Measurements from ENCODE around the gene PHLDB1. TPM values are rescaled to one million over a fixed set of nuclear protein-coding genes. Genes with fewer than 3 reads are reported as not detected.

Gene PHLDB1
- total and polyA plus RNA-seq, 2 of the 8 experiments (the other 6 are each of a cell fraction or from before 2014, with no cell fraction given): 53.9 to 74.8 TPM

GRCh38 chr11:118684187-118684586, 76.8 kb downstream of the PHLDB1 start (continued):
- no peak for TF ChIP-seq CBX8 (IDR thresholded peaks at IDR 0.05; ENCODE audit: borderline replicate concordance, low read depth, low read length)
- no peak for TF ChIP-seq CHD7 (IDR thresholded peaks at IDR 0.05; ENCODE audit: insufficient replicate concordance, low read length)
- no peak for TF ChIP-seq RFX5 (IDR thresholded peaks at IDR 0.05; ENCODE audit: borderline replicate concordance, low read depth, low read length)
- TF ChIP-seq KDM4A (IDR thresholded peaks at IDR 0.05; ENCODE audit: low read depth, low read length, severe bottlenecking): no peak

All from H1 (cell line).